Measurements from ENCODE around the gene TPP1.

DNA sequence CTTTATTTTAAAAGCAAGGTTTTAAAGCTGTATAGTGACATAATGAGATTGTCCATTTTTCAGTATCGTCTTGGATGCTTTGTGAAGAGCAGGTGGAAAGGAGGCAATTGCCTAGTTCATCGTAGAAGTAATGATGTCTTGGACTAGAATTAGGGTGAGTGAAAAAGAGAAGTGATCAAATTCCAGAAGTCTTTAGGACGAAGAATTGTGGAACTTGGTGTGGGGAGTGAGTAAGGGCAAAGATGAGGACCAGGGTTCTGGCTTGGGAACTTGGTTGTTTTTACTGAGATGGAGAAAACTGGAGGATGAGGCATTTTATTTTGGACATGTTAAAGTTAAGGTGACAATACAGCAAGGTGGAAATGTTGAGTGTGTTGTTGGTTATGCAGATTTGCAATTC lies 14.4 kb downstream of the TPP1 start:
- TF ChIP-seq, protein P1, sequence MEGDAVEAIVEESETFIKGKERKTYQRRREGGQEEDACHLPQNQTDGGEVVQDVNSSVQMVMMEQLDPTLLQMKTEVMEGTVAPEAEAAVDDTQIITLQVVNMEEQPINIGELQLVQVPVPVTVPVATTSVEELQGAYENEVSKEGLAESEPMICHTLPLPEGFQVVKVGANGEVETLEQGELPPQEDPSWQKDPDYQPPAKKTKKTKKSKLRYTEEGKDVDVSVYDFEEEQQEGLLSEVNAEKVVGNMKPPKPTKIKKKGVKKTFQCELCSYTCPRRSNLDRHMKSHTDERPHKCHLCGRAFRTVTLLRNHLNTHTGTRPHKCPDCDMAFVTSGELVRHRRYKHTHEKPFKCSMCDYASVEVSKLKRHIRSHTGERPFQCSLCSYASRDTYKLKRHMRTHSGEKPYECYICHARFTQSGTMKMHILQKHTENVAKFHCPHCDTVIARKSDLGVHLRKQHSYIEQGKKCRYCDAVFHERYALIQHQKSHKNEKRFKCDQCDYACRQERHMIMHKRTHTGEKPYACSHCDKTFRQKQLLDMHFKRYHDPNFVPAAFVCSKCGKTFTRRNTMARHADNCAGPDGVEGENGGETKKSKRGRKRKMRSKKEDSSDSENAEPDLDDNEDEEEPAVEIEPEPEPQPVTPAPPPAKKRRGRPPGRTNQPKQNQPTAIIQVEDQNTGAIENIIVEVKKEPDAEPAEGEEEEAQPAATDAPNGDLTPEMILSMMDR (IDR thresholded peaks at IDR 0.05) = no peak
- TF ChIP-seq EP300 (IDR thresholded peaks at IDR 0.05) (no peak), POLR2A (IDR thresholded peaks at IDR 0.05) (no peak), POLR2AphosphoS5 (IDR thresholded peaks at IDR 0.05) (no peak)
